HG02610 (cell line): ENCODE measurements around the gene DENND5B.
"Not testable (repeated sequence)": the region's sequence is repeated elsewhere in the genome, so short reads cannot be mapped to it uniquely, and the experiment has no call there.

Source experiments
- ATAC-seq: cut with Tn5 transposase; IDR thresholded peaks from one replicate; pipeline ENCODE4 v1.9.1; 2021; ENCODE audit warnings: mild to moderate bottlenecking, moderate library complexity; ENCODE audit not compliant: unreplicated experiment

The DENND5B gene

DNA sequence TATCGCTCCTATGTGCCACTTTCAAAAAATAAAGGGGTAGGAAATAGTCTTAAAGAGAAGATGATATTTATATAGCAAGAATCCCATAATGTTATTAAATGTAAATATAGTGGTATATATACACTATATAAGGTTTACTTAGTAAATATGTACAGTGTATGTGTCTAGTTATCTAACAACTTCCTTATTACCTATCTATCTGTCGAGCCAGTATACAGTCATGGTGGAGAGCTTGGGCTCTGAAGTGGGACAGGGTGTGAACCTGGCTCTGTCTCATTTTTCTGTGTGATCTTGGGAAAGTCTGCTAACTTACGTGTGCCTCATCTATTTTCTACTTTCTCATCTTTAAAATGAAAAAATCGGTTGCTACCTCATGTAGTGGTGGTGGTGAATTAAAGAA is 202.2 kb downstream of the DENND5B start:
- no peak for ATAC-seq

DNA sequence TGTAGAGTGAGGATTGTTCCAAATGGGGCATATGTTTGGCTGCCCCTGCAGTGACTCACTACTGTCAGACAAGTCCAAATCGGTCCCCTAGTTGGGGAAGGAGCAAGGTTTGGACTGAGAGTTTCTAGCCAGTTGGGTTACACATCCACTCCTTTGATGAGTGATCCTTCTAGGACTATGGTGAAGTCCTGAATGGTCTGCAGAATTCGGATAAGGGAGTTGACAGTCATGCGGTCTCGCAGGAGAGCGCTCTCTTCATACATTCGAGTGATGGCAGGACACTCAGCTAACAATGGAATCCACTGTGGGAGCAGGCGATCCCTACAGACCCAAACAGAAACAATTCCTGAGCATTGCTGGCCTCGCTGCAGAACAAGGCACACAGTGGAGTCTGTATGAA is 203.5 kb downstream of the DENND5B start:
- no peak for ATAC-seq

DNA sequence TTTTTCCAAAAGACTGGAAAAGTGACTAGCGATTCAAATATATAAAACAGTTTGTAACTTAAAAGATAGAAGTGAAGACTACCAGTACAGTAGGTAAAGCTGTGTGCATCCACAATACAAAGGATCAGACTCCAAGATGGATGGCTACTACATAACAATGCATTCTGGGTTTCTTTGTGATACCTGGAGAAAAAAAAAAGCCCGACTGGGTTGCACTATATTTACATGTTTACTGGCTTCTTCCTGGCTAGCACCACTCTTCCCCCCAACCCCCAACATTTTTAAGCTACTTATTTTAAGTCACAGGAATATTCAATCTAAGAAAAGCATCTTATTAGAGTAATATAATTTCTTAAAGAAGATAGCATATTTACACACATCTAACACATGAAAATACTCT is 203.9 kb downstream of the DENND5B start:
- no peak for ATAC-seq

DNA sequence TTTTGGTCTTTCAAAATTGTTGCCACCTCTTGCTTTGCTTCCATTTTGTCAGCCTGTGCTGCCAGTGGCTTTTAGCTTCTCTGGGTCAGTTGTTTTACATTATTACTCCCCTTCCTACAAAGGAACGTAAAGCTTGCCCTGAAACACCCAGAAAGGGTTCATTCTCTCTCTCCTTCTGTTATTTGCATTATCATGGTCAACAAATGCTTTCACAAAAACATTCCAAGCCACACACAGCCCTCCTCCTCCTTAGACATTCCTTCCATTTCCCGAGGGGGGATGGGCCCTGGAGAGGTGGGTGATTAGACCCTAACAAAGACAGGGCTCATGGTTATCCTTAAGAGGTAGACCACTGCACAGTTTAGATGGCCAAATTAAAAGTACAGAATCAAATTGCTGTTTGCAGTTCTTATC is 204.6 kb downstream of the DENND5B start:
- no peak for ATAC-seq

DNA sequence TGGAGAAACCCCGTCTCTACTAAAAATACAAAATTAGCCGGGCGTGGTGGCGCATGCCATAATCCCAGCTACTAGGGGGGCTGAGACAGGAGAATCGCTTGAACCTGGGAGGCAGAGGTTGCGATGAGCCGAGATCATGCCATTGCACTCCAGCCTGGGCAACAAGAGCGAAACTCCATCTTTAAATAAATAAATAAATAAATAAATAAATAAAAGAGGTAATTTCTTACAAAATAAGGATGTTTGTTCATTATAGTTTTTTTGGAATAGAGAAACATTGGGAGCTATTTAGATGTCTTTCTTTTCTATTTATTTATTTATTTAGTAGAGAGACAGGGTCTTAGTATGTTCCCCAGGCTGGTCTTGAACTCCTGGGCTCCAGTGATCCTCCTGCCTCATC is 213.7 kb downstream of the DENND5B start:
- not testable (repeated sequence) for ATAC-seq

DNA sequence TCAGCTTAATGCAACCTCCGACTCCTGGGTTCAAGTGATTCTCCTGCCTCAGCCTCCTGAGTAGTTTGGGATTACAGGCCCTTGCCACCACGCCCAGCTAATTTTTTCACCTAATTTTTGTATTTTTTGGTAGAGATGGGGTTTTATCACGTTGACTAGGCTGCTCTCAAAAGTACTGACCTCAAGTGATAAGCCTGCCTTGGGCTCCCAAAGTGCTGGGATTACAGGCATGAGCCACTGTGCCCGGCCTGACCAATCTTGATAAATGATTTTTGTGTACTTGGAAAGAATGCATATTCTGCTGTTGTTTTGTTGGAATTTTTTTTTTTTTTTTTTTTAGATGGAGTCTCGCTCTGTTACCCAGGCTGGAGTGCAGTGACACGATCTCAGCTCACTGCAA is 215.5 kb downstream of the DENND5B start:
- not testable (repeated sequence) for ATAC-seq

DNA sequence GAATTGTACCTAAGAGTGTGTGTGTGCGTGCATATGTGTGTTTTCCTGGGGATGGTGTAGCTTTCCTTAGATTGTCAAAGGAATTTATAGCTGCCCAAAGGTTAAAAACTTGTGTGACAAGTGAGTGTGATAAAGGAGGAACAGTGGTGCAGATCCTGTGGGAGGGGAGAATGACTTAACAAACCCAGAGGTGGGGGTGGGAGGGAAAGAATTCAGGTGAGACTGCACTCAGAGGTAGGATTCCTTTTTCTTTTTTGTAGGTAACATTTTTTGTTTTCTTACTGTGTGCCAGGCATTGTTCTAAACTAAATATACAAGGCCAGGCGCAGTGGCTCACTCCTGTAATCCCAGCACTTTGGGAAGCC is 219.7 kb downstream of the DENND5B start:
- no peak for ATAC-seq

DNA sequence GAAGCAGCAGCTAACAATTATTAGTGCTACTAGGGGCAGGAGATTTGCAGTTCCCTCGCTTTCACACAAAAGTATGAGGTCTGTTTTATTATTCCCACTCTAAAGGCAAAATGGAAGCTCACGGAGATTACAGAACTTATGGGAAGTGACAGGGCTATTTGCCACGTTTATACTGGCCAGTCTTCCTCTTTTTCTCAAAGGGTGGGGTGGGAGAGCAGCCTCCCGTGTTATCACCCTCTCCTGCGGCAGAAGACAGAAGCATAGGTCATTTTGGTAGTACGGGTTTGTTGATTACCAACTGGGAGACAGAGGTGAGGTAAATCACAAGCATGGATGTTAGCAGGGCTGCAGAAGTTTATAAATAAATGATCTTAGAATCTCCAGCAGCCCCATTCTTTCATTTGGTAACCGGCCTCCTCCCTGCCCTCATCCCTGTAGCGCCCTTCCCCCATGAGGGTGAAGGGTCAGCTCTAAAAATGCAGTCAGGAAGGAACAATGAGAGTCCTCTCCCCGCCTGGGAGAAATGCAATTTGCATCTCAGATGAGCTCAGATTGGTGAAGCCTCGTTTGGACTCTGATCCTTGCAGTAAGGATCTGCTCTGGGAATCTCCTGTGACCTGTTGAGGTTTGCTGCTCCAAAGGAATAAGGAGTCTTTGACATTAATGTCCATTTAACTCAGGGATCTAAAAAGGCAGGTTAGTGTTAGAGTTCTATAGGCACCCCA is 220.2 kb downstream of the DENND5B start:
- no peak for ATAC-seq

DNA sequence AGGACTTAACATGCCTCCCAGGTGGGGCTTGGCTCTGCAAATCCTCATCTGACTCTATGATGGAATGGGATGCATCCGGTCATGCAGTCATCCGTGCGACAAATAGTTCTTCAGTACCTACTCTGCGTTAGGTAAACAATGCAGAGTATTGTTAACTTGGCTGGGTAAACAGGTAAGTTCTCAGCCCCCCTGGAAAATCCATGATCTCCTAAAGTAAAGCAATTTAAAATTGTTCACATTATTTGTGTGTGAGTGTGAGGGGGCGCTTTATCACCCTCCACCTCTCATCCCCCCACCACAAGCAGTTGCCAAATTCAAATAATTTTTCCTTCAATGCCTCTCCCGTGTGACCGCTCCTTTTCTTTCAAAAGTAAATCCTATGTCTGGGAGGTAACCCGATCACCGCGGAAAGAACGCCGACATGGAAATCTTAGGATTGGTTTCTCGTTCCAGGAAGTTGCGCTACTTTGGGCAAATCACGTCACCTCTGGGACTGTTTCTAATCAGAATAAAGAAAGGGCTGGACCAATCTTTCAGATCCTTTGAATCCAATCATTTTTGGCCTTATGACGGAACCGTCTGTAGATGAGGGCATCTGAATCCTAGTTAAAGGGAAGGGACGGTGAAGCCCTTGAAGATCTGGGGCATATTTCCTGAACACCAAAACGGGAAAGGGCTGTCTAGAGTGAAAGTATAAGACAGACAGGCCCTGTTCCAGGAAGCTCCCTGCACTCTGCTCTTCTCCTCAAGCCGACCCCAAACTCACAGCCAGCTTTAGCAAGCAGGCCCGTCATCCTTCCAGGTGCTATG is 221.0 kb downstream of the DENND5B start:
- no peak for ATAC-seq

DNA sequence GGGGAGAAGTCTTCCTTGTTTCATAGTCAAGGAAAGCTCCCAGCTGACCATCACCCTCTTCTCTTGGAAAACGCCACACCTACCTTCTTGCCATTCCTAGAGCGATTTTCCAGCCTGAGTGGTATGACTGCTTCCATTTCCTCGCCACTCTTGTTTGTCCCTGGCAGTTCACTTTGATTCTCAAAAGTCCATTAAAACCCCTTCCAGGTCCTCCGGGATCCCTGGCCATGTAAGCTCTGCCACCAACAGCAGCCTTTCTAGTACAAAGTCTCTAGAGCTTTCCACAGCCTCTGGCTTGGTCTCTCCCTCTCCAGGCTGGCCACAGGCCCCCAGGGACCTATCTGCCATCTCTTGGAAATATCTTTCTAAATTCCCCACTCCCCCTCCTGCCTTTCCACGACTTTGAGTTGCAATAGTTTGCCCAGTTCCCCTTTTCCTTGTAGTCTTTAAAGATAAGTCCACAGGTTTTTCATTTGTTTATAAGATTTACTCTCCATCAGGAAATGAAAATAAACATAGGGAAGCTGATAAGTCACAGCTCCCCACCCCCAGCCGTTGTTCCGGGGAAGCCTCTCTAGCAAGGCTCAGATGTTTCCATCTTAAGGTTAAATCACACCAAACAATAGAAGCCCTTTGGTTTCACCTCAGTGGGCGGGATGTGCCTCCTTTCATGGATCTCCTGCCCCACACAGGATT is 222.1 kb downstream of the DENND5B start:
- ATAC-seq, result no peak

DNA sequence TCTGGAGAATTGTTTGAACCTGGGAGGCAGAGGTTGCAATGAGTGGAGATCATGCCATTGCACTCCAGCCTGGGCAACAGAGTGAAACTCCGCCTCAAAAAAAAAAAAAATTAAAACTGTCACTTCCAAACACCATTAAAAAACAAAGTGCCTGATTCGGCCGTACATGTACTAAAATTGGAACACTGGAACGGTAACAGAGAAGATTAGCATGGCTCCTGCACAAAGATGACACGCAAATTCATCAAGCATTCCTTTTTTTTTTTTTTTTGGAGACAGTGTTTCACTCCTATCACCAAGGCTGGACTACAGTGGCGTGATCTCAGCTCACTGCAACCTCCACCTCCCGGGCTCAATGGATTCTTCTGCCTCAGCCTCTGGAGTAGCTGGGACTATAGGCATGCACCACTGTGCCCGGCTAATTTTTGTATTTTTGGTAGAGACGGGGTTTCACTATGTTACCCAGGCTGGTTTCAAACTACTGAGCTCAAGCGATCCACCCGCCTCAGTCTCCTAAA is 224.8 kb downstream of the DENND5B start:
- ATAC-seq, result no peak

DNA sequence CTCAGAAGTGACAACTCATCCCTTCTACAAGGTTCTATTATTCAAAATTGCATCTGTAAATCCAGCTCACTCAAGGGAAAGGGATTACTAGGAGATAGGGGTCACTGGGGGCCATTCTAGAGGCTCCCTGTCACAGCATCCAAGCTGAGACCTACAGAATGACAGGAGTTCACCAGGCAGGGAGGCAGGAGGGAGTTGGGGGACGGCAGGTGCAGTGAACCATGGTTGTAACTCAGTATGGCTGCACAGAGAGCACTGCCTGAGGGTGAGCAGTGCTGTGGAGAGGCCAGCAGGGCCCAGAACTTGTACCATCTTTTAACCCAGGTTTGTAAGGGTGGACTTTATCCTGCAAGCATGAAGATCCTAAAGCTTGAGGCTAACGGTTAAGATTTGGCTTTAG is 227.1 kb downstream of the DENND5B start:
- ATAC-seq, result no peak

DNA sequence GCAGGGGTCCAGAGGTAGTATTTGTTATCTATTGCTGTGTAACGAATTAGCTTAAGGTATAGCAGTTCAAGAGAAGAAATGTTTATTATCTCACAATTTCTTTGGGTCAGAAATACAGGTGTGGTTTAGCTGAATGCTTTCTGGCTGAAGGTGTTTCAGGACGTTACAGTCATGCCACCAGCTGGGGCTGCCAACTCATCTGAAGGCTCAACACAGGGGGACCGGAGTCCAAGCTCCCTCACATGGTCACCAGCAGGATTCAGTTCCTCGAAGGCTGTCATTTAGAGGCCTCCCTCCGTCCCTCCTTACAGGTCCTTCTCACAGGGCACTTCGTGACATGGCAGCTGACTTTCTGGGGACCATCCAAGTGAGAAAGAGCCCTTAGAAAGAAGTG is 227.5 kb downstream of the DENND5B start:
- ATAC-seq, result peak; percentile 4

DNA sequence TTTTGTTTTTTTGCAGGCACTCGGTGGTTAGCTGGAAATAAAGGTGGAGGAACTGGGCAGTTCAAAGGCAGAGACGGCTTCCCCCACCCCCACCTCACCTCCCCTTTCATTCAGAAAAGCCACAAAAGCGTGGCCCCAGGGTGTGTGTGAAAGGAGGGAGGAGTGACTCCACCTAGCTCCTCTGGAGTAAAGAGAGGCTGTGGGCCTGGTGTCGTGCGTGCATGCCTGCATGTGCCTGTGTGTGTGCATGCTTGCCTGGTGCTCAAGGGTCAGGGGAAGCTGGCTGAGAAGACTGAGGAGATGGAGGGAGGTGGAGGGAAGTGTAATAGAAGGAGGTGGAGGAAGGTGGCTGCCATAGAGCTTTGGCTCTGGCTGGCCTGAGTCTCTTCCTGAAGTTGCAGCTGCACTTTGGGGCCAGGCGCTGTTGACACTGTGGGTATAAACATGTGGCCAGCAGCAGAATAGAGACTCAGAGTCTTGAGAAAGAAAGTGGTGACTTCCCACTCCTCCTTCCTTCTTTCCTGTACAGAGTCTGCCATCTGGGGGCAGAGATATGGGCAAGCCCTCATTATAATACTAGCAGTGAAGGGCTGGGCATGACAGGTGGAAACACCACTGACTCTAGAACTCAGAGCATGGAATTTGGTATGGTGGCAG is 228.0 kb downstream of the DENND5B start:
- ATAC-seq, result peak; percentile 57

DNA sequence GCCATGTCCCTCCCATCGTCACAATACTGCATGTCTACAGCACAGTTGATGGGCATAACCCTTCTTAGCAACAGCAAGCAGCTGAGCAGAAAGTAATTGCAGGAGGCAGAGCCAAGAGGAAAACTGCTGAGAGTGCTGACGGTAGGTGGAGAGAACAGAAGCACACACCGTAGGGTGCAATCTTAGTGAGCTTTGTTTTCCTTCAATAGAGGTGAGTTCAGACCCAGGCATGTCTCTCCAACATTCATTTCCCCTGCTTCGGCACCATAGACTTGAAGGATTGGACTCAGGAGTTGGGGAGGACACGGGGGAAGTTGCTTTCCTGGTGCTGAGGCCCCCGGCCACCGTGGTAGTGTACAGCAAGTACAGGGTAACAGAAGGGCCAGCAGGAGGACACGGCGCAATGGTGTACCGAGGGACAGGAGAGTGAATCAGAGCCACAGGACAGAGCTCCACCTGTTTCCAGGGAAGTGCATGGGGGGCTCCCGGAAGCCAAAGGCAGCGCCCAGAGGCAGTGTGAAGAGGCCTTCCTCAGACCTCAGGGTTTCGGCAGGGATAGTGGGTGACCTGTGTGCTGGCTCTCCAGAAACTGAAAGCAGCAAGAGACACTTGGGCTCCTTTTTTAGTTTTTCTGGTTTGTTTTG is 228.7 kb downstream of the DENND5B start:
- peak; percentile 48 for ATAC-seq

DNA sequence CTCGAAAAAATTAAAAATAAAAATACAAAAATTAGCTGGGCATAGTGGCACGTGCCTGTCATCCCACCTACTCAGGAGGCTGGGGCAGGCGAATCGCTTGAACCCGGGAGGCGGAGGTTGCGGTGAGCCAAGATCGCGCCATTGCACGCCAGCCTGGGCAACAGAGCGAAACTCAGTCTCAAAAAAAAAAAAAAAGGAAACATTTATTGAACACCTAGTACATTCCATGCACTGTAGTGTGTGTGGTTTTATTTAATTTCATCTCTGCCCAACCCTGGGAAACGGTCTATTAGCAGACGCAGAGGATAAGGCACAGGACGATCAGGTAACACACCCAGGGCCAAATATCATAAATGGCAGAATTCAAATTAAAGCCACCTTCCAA is 229.2 kb downstream of the DENND5B start:
- ATAC-seq, result no peak

DNA sequence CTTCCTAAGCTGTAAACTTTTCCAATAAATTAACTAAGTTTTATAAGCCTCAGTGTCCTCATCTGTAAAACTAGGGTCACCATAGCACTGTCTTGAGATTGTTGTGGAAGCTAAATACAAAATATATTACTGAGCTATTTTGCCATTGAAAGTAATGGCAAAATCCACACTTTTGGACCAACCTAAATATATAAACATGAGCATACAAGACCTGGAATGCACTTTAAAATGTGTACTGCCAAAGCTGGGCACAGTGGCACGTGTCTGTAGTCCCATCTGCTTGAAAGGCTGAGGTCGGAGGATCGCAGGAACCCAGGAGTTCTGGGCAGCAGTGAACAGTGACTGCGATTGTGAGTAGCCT is 235.2 kb downstream of the DENND5B start:
- ATAC-seq, result no peak

DNA sequence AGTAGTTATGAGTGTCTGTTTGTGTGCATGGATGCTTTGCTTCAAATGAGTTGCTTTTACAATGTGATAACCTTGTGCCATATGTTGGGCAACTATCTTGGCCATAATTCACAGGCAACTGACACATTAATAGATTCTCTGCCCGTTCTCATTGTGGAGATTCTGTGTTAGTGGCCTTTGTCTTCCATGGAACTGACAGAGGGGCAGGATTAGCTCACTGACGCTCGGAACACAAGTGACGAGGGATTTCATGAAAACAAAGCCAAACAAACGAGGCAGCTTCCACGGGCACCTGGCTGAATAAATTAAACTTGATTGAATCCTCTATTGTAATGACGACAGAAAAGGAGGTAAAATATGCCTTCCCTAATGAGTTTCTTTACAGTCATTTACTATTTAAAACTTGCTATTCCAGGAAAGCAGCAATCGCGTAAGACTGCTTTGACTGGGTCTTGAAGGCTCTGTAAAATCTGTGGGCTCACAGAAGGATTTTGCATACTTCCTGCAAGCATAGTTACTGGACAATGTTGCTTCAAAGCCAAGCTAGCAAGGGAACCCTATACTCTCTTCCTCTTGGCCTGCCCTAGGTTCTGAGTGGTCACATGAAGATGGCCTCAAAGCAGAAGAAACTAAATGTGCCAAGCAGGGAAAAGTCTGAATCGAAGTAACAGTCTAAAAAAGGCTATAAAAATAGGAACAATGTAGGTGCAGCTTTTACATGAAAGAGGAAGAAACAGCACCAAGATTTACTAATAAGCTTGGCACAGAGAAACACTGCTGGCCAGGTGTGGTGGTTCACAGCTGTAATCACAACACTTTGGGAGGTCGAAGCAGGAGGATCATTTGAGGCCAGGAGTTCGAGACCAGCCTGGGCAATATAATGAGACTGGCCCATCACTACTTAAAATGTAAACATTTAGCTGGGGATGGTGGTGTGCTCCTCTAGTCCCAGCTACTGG is 236.9 kb downstream of the DENND5B start:
- ATAC-seq, result no peak

DNA sequence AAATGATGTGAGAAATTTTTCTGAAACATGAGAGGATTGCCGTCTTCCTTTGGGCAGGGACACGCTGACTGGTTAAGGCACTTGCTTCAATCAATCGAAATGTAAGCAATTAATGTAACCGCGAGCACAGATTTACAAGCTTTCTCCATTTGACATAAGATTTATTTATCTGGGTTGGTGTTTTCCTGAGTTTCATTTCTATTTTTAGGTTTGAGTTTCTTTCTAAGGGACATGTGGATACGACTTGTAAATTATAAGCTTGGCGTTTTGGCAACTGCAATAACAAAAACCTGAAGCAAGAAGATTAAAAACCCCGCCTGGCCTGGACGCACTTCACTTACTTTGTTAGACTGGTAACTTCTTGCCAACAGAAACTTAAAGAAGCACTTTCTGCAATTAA is 244.7 kb downstream of the DENND5B start:
- ATAC-seq, result no peak

DNA sequence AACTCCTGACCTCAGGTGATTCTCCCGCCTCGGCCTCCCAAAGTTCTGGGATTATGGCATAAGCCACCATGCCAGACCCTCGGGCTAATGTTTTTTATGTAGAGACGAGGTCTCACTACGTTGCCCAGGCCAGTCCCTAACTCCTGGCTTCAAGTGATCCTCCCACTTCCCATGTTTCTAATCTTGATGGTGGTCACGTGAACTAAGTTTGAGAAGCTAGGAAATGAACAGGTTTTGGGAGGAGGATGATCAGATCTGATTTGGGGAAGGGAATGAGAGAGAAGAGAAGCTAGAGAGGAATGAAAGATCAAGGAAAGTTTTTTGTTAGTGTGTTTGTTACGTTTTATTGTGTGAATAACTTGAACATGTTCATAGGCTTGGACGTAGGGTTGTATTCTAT is 247.8 kb downstream of the DENND5B start:
- ATAC-seq, result no peak
